GM18873 (cell line): Measurements from ENCODE around the gene DHX15.

Experiments
- ATAC-seq: cut with Tn5 transposase; IDR thresholded peaks from one replicate; pipeline ENCODE4 v1.9.1; 2021; ENCODE audit warnings: mild to moderate bottlenecking, moderate library complexity, moderate number of reproducible peaks; ENCODE audit not compliant: unreplicated experiment, low FRiP score

DHX15 gene

GRCh38 chr4:24583451-24584210 lies 723 bp downstream of the DHX15 start:
- ATAC-seq: no peak

GRCh38 chr4:24582235-24582832 lies 2.0 kb downstream of the DHX15 start:
- no peak for ATAC-seq

- no peak for ATAC-seq
These were observed 6.0 kb downstream of the DHX15 start for GRCh38 chr4:24578364-24578763.

GRCh38 chr4:24576276-24576675 lies 8.1 kb downstream of the DHX15 start:
- no peak for ATAC-seq

GRCh38 chr4:24574236-24574635 lies 10.1 kb downstream of the DHX15 start:
- ATAC-seq: no peak

GRCh38 chr4:24573582-24573981 lies 10.8 kb downstream of the DHX15 start:
- ATAC-seq: no peak

- no peak for ATAC-seq
These were observed 13.6 kb downstream of the DHX15 start for GRCh38 chr4:24570574-24571236.

- ATAC-seq: peak; percentile 50
These were observed 14.2 kb downstream of the DHX15 start for GRCh38 chr4:24570172-24570571.

GRCh38 chr4:24569662-24570061 lies 14.7 kb downstream of the DHX15 start:
- no peak for ATAC-seq

- no peak for ATAC-seq
These were observed 15.9 kb downstream of the DHX15 start for GRCh38 chr4:24568425-24568824.

GRCh38 chr4:24565054-24565453 lies 19.3 kb downstream of the DHX15 start:
- ATAC-seq: no peak

- no peak for ATAC-seq
These were observed 19.9 kb downstream of the DHX15 start for GRCh38 chr4:24564488-24564887.

- ATAC-seq: no peak
These were observed 22.8 kb downstream of the DHX15 start for GRCh38 chr4:24561438-24562139.

GRCh38 chr4:24560868-24561368 lies 23.4 kb downstream of the DHX15 start:
- ATAC-seq: no peak

GRCh38 chr4:24559889-24560288 lies 24.5 kb downstream of the DHX15 start:
- no peak for ATAC-seq

GRCh38 chr4:24559032-24559821 lies 25.1 kb downstream of the DHX15 start:
- no peak for ATAC-seq

GRCh38 chr4:24557026-24558025 lies 27.0 kb downstream of the DHX15 start:
- ATAC-seq: no peak

GRCh38 chr4:24551492-24552289 lies 32.7 kb downstream of the DHX15 start:
- no peak for ATAC-seq
